ENCODE measurements around the gene TNIP1. TPM values are rescaled to one million over a fixed set of nuclear protein-coding genes. Genes with fewer than 3 reads are reported as not detected.
A peak's percentile ranks its signal among the peaks of the same experiment; 100 is the strongest.

TNIP1 gene
- total RNA-seq, 2 experiments from 2014 or later = 351 to 408 TPM

DNA sequence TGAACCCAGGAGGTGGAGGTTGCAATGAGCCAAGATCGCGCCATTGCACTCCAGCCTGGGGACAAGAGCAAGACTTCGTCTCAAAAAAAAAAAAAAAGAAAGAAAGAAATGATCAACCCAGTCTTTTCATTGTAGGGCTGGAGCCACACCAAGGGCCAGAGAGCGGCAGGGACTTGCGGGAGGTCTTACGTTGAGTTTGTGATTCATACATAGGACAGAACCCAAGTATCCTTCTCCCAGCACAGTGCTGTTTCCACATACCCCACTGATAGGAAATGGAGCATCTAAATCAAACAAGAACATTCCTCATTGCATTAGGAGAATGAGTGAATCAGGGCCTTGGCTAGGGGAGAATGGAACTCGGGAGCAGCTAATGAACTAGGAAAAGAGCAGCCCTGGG, 3.5 kb upstream of the TNIP1 start:
- H3K9me3 Mint-ChIP-seq (ENCODE audit: low read depth) = no peaks in the 10 kb centered on the region
- CTCF ChIA-PET = interaction anchor here (0.5 to 4.4 kb wide), 8 partner anchors 8 to 157 kb away, joined by 3 to 37 read pairs (median 8); no protein-coding TSS in a partner anchor
- POLR2A ChIA-PET = no interaction called here
- ATAC-seq = no peak
- peaks cover 35% of the 10 kb centered on the region for H3K36me3 Mint-ChIP-seq (ENCODE audit: low read depth)
- peaks cover 58% of the 10 kb centered on the region for H3K4me1 Mint-ChIP-seq
- no peak for DNase-seq
- peak overlapping the region; percentile 87 for H3K27ac Mint-ChIP-seq
- intact Hi-C loops (cut with DNase I, micrococcal nuclease) = loop anchor here (5.0 to 10.0 kb wide), 4 partner anchors 128 to 688 kb away; partner anchors contain the start of genes G3BP1 (in 1 of the 2) and GM2A (in 1 of the 2)
- peak overlapping the region; percentile 80 for H3K4me3 Mint-ChIP-seq
- no peaks in the 10 kb centered on the region for H3K27me3 Mint-ChIP-seq

DNA sequence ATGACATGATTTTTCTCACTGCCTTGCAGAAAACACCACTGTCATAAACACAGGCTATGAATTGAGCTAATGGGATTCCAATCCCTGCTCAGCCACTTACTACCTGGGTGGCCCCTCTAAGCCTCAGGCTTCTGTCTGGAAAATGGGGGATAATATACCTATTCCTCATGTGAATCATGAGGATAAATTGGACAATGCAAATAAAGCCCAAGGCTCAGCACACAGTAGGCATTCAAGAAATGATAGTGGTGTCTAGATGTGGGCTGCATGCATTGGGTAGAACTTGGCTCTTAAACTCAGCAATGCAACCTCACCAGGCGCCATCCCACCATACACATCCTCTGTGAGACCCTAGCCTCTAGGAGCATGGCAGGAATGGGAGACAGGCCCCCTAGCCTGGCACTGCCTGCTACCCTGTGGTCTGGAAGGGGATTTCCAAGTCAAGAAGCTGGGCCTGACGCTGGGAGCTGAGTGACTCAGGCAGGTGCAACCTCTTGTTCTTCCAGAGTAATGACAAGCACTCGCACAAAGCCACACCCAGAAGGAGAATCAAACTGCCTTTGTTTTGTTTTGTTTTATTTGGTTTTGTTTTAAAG, 2.3 kb upstream of the TNIP1 start:
- Mint-ChIP-seq H3K27me3 (no peaks in the 10 kb centered on the region), H3K9me3 (ENCODE audit: low read depth) (no peaks in the 10 kb centered on the region), H3K27ac (peak overlapping the region; percentile 87), H3K4me1 (peaks cover 69% of the 10 kb centered on the region), H3K4me3 (peak overlapping the region; percentile 80), H3K36me3 (ENCODE audit: low read depth) (peaks cover 45% of the 10 kb centered on the region)
- CTCF ChIA-PET = interaction anchor here (0.7 to 4.4 kb wide), 11 partner anchors 10 to 688 kb away, joined by 3 to 37 read pairs (median 5); partner anchors contain the start of gene G3BP1
- intact Hi-C loops (cut with DNase I, micrococcal nuclease) = loop anchor here (1.0 to 10.0 kb wide), 7 partner anchors 11 to 689 kb away; partner anchors contain the start of genes G3BP1 (in 1 of the 2) and GM2A (in 1 of the 2)
- DNase-seq (peak; percentile 87), ATAC-seq (peak; percentile 42)
- POLR2A ChIA-PET = interaction anchor here (0.6 to 1.4 kb wide), 5 partner anchors 9 to 67 kb away, joined by 3 to 11 read pairs (median 4); no protein-coding TSS in a partner anchor

DNA sequence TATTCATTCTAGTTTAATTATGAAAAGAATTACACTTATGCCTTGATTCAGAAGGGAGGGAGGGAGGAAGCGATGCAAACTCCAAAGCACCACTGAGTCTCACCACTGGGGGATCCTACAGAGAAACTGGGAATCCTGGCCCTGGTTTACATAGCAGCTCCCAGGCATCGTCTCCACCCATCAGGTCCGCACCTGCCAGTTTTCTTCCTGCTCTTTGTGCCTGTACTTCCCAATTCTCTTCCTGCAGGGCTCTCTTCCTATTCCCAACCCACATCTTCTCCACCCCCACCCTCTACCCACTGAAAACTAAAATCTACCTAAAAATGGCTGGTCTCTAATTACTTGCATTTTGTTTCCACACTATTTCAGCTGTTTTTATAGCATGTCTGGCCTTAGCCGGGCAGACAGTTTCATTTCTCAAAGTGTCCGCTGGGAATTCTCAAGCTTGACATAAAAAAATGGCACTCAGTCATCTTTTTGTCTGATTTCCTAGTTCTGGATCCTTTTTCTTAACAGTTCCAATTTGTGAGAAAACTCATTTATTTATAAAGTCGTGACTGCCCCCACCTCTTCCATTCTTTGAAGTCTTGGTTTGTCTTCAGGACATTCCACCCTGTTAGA, 1.6 kb upstream of the TNIP1 start:
- no peaks in the 10 kb centered on the region for H3K27me3 Mint-ChIP-seq

DNA sequence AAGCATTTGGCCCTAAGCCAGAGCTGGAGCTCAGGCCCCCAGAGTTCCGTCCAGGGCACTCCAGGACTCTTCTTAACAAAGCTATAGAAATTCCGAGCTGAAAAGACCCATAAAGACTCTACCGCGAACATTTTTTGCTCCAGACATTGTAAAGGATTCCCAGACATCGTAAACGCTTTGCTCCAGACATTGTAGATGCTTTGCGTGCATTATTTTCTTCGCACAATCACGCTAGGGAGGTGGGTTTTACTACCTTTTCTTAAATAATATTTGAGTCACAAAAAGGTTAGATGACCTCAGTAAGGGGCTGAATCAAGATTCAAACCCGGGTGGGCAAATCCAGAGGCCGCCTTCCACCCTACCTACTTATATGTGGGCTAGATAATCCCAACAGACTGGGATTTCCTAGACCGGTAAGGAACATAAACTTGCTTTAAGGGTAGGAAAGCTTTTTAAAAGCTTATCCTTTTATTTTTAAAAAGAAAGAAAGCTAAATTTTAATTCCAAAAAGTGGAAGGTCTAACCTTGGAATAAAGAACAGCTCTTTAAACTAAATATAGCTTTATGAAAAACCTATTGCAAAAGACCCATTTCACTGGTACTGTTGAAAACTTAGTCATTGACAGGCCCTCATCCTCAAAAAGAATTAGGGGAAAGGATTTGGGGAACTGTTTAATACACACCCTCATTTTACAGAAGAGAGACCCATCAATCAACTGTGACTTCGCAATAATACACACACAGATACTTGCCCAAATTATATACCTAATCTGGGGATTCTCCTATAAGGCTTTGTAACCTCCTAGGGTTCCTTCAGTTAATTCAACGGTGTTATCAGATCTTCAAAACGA, 822 bp upstream of the TNIP1 start:
- peaks cover 72% of the 10 kb centered on the region for H3K4me1 Mint-ChIP-seq

More for the DNA sequence above, 1.6 kb upstream of the TNIP1 start:
- ChIA-PET POLR2A (interaction anchor here (1.0 to 1.4 kb wide), 3 partner anchors 11 to 67 kb away, joined by 3 to 11 read pairs (median 4); no protein-coding TSS in a partner anchor), CTCF (interaction anchor here (0.7 to 4.4 kb wide), 12 partner anchors 13 to 689 kb away, joined by 3 to 37 read pairs (median 6); partner anchors contain the start of gene G3BP1)
- intact Hi-C loops (cut with DNase I, micrococcal nuclease) = loop anchor here (5.0 to 10.0 kb wide), 4 partner anchors 130 to 690 kb away; partner anchors contain the start of genes G3BP1 (in 1 of the 2) and GM2A (in 1 of the 2)
- Mint-ChIP-seq H3K4me3 (peak overlapping the region; percentile 80), H3K27ac (peak overlapping the region; percentile 87), H3K36me3 (ENCODE audit: low read depth) (peaks cover 53% of the 10 kb centered on the region), H3K4me1 (peaks cover 72% of the 10 kb centered on the region), H3K9me3 (ENCODE audit: low read depth) (no peaks in the 10 kb centered on the region)
- ATAC-seq (no peak), DNase-seq (no peak)

DNA sequence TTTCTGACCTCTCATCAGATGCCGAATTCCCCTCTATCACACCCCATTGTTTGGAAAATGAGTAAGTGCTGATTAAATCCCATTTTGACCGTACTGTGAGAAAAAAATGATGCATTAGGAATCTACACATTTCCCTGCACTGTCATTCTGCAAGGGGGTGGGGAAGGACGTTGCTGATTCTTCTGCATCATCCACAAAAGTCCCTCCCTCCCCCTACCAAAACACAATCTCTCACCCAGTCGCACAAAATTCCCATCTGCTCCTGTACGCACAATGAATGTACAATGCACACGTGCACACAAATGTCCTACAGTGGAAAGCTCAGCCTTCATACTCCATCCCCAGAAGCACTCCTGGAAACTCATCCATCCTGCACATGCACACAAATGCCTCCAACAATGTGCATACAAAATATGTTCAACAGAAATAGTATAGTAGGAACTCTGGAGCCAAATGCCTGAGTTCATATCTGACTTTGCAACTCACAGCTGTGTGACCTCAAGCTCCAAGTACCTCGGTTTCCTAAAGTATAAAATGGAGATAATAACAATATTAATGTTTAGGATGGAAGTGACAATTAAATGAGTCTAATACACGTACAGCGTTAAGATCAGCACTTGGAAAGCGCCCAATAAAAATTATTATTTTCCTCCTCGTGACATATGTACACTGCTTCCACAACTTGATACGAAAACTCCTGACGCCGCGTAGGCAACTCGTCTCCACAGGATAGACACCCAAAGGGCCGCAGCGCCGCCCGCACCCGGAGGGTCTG, 809 bp downstream of the TNIP1 start:
- Mint-ChIP-seq H3K36me3 (ENCODE audit: low read depth) (peaks cover 69% of the 10 kb centered on the region), H3K9me3 (ENCODE audit: low read depth) (no peaks in the 10 kb centered on the region), H3K4me1 (peaks cover 74% of the 10 kb centered on the region), H3K27ac (peak overlapping the region; percentile 87), H3K4me3 (peak overlapping the region; percentile 79), H3K27me3 (no peaks in the 10 kb centered on the region)
- POLR2A ChIA-PET = interaction anchor here (1.3 to 2.6 kb wide), 3 partner anchors 11 to 173 kb away, joined by 3 to 15 read pairs (median 4); partner anchors contain the start of gene GM2A
- intact Hi-C loops (cut with DNase I, micrococcal nuclease) = loop anchor here (1.0 to 10.0 kb wide), 12 partner anchors 15 to 692 kb away; partner anchors contain the start of genes G3BP1 (in 1 of the 2), GM2A (in 1 of the 2) and RBM22 (in 1 of the 2)
- CTCF ChIA-PET = interaction anchor here (0.7 to 1.2 kb wide), 4 partner anchors 9 to 61 kb away, joined by 3 to 4 read pairs (median 3); no protein-coding TSS in a partner anchor
- ATAC-seq = peak; percentile 4
- DNase-seq = peak; percentile 74

More for the DNA sequence above, 822 bp upstream of the TNIP1 start:
- ATAC-seq (no peak), DNase-seq (no peak)
- ChIA-PET CTCF (interaction anchor here (0.6 to 4.4 kb wide), 15 partner anchors 9 to 567 kb away, joined by 3 to 37 read pairs (median 4); no protein-coding TSS in a partner anchor), POLR2A (interaction anchor here (0.6 to 1.1 kb wide), 4 partner anchors 12 to 133 kb away, joined by 3 to 4 read pairs (median 4); no protein-coding TSS in a partner anchor)
- H3K27ac Mint-ChIP-seq = peak overlapping the region; percentile 91
- H3K27me3 Mint-ChIP-seq = no peaks in the 10 kb centered on the region
- intact Hi-C loops (cut with DNase I, micrococcal nuclease) = loop anchor here (1.0 to 10.0 kb wide), 7 partner anchors 131 to 691 kb away; partner anchors contain the start of genes G3BP1 (in 1 of the 2), GM2A (in 1 of the 2) and RBM22 (in 1 of the 2)
- no peaks in the 10 kb centered on the region for H3K9me3 Mint-ChIP-seq (ENCODE audit: low read depth)
- H3K36me3 Mint-ChIP-seq (ENCODE audit: low read depth) = peaks cover 60% of the 10 kb centered on the region
- H3K4me3 Mint-ChIP-seq = peak overlapping the region; percentile 80

DNA sequence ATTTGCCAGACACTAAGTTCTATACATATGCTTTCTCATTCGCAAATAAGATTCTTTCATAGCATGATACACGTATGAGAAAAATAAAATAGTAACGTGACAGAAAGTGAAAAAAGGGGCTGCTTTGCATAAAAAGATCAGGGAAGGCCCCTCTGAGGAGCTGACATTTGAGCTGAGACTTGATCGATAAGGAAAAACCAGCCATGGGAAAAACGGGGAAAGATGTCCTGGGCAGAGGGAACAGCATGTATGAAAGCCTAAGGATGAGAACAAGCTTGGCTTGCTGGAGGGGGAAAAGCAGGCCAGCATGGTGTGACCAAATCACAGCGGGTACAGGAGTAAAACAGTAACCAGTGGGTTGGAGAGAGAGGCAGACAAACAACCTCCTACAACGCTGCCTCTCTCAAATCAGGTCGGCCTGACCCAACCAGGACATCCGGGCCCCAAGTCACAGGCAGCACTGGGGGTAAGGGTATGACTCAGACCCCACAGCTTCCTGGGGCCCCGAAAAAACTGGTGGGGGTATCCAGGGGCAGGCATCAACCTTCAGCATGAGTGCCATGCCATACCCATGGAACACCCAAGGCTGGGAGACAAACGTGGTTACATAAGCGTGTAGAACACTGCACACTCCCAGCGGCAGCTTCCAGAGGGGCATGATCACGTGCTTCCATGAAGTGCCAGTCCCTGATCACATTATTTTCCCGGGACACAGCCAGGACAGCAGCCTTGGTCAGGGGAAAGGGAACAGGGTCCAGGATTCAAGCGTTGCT, 2.2 kb downstream of the TNIP1 start:
- POLR2A ChIA-PET = interaction anchor here (0.6 to 2.6 kb wide), 12 partner anchors 8 to 174 kb away, joined by 3 to 21 read pairs (median 4); partner anchors contain the start of gene GM2A
- intact Hi-C loops (cut with DNase I, micrococcal nuclease) = loop anchor here (1.0 to 2.0 kb wide), 9 partner anchors 9 to 77 kb away; no protein-coding TSS in a partner anchor

DNA sequence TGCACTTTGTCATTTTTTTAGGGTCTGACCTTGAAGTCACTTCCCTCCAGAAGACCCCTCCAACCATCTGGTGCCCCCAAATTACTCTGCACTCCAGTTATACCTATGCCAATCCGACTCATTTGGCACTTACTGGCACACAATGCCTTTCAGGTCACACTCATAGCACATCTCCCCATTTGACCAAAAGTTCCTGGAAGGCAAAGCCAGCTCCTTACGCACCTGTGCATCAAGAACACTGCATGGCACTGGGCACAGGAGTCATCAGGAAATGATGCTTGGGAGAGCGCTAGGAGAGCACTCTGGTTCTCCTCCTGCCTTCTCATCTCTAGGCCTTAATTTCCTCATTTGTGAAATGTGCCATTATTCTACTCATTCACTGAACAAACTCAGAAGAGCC, 2.9 kb downstream of the TNIP1 start:
- POLR2A ChIA-PET = interaction anchor here (0.5 to 2.6 kb wide), 8 partner anchors 9 to 146 kb away, joined by 3 to 21 read pairs (median 4); partner anchors contain the start of gene CCDC69
- Mint-ChIP-seq H3K9me3 (ENCODE audit: low read depth) (peaks cover 2% of the 10 kb centered on the region), H3K4me3 (peak overlapping the region; percentile 79), H3K4me1 (peaks cover 67% of the 10 kb centered on the region), H3K36me3 (ENCODE audit: low read depth) (peaks cover 78% of the 10 kb centered on the region), H3K27ac (peak overlapping the region; percentile 87), H3K27me3 (no peaks in the 10 kb centered on the region)
- DNase-seq = peak; percentile 34
- intact Hi-C loops (cut with DNase I, micrococcal nuclease) = loop anchor here (1.0 to 2.0 kb wide), 8 partner anchors 9 to 73 kb away; no protein-coding TSS in a partner anchor
- ATAC-seq = no peak
- CTCF ChIA-PET = interaction anchor here (0.7 to 1.9 kb wide), 14 partner anchors 8 to 137 kb away, joined by 3 to 11 read pairs (median 4); no protein-coding TSS in a partner anchor

More for the DNA sequence above, 2.2 kb downstream of the TNIP1 start:
- peaks cover 69% of the 10 kb centered on the region for H3K4me1 Mint-ChIP-seq
- peaks cover 71% of the 10 kb centered on the region for H3K36me3 Mint-ChIP-seq (ENCODE audit: low read depth)
- peak overlapping the region; percentile 79 for H3K4me3 Mint-ChIP-seq
- ATAC-seq = peak; percentile 64
- no peaks in the 10 kb centered on the region for H3K27me3 Mint-ChIP-seq
- DNase-seq = peak; percentile 88
- H3K27ac Mint-ChIP-seq = peak overlapping the region; percentile 87
- CTCF ChIA-PET = interaction anchor here (0.7 to 1.9 kb wide), 12 partner anchors 9 to 136 kb away, joined by 3 to 11 read pairs (median 4); no protein-coding TSS in a partner anchor
- peaks cover 2% of the 10 kb centered on the region for H3K9me3 Mint-ChIP-seq (ENCODE audit: low read depth)

DNA sequence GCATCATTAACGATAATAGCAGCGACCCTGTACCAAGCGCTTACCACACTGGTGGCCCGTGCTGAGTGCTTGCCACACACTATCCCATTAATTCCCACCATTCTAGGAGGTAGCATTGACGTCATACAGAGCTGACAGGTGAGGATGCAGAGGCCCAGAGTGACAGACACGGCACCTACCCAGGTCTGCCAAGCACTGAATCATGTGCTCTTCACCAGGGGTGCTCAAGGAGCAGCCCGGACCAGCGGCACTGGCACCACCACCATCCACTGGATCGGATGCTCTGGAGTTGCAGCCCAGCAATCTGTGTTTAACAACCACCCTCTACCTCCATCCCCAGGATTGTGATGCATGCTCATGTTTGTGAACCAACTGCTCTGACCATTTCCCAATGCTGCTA, 3.4 kb downstream of the TNIP1 start:
- peaks cover 2% of the 10 kb centered on the region for H3K9me3 Mint-ChIP-seq (ENCODE audit: low read depth)
- H3K27me3 Mint-ChIP-seq = no peaks in the 10 kb centered on the region
- DNase-seq = no peak
- peaks cover 78% of the 10 kb centered on the region for H3K36me3 Mint-ChIP-seq (ENCODE audit: low read depth)
- intact Hi-C loops (cut with DNase I, micrococcal nuclease) = no loop called here
- ChIA-PET CTCF (interaction anchor here (1.0 to 1.9 kb wide), 4 partner anchors 10 to 48 kb away, joined by 3 to 10 read pairs (median 4); no protein-coding TSS in a partner anchor), POLR2A (interaction anchor here (0.5 to 2.6 kb wide), 3 partner anchors 8 to 147 kb away, joined by 3 to 21 read pairs (median 15); partner anchors contain the start of gene CCDC69)
- ATAC-seq = no peak
- peaks cover 67% of the 10 kb centered on the region for H3K4me1 Mint-ChIP-seq
- peak overlapping the region; percentile 79 for H3K4me3 Mint-ChIP-seq
- peak overlapping the region; percentile 87 for H3K27ac Mint-ChIP-seq

DNA sequence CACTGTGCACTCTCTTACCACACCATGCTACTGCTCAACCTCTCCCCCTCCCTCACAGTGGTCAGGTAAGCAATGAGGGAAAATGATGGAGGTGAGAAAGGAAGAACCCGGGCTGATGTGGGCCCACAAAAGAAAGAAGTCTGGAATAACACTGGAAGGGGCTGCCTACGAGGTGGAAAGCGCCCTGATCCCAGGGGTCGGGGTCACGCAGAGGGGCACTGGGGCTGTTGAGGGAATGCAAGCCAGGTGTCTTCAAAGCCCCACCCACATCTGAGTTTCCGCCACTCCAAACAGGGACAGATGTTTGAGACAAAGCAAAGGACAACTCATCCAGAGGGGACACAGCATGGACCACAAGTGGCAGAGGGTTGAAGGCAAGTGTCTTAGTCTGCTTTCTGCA, 4.2 kb downstream of the TNIP1 start:
- Mint-ChIP-seq H3K36me3 (ENCODE audit: low read depth) (peaks cover 82% of the 10 kb centered on the region), H3K9me3 (ENCODE audit: low read depth) (peaks cover 2% of the 10 kb centered on the region), H3K27ac (peak overlapping the region; percentile 87), H3K4me1 (peaks cover 72% of the 10 kb centered on the region), H3K4me3 (peak overlapping the region; percentile 79), H3K27me3 (no peaks in the 10 kb centered on the region)
- intact Hi-C loops (cut with DNase I, micrococcal nuclease) = no loop called here
- ChIA-PET CTCF (interaction anchor here (0.8 to 1.4 kb wide), 5 partner anchors 8 to 24 kb away, joined by 3 to 7 read pairs (median 4); no protein-coding TSS in a partner anchor), POLR2A (no interaction called here)
- DNase-seq = no peak
- no peak for ATAC-seq

All from activated CD4-positive, alpha-beta T cell treated with anti-CD3 and anti-CD28 coated beads for 36 hours (primary cell).